HG03103 (cell line): ENCODE data around the gene FECH.
"Not testable (repeated sequence)": the region's sequence is repeated elsewhere in the genome, so short reads cannot be mapped to it uniquely, and the experiment has no call there.

ENCODE experiments used
- ATAC-seq: cut with Tn5 transposase; IDR thresholded peaks from one replicate; pipeline ENCODE4 v1.9.1; 2021; ENCODE audit warnings: low read depth; ENCODE audit not compliant: unreplicated experiment

FECH gene, protein sequence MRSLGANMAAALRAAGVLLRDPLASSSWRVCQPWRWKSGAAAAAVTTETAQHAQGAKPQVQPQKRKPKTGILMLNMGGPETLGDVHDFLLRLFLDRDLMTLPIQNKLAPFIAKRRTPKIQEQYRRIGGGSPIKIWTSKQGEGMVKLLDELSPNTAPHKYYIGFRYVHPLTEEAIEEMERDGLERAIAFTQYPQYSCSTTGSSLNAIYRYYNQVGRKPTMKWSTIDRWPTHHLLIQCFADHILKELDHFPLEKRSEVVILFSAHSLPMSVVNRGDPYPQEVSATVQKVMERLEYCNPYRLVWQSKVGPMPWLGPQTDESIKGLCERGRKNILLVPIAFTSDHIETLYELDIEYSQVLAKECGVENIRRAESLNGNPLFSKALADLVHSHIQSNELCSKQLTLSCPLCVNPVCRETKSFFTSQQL

DNA sequence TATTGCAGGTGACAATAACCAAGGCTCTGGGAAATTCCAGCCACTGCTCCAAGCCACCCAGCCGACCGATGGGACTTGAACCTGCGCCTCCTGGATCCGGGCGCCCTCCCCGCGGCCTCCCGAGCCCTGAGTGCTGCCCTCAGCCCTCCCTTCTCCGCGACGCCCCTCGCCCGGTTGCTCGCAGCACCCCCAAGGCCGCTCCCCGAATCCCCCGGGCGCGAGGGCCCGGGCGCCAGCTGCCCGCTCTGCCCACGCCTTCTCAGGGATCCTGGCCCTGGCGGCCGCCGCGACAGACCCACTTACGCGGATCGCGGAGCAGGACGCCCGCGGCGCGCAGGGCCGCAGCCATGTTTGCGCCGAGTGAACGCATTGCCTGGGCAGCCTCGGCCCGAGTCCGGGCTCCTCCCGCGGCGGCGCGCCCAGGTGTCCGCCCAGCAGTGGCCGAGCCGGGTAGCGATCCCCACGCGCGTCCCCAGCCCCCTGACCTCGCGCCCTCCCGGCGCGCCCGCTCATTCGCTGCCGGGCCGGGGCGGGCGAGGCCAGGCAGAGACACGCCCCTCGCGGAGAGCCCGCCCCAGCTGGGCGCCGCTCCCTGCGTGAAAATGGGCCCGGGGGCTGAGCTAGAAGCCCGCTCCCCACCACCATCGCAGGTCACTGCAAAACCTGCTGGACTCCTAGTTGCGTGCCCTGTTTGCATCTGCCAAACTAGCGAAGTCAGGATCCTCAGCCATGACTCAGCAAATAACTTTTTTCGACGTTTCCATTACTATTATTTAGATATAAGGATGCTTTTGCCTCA, at the start of gene FECH:
Gene FECH, minus strand, starts transcription at position 452 of the 799 bp plus-strand sequence. Its CDS starts 82 bp downstream, at position 370.
- peak; percentile 91 for ATAC-seq

DNA sequence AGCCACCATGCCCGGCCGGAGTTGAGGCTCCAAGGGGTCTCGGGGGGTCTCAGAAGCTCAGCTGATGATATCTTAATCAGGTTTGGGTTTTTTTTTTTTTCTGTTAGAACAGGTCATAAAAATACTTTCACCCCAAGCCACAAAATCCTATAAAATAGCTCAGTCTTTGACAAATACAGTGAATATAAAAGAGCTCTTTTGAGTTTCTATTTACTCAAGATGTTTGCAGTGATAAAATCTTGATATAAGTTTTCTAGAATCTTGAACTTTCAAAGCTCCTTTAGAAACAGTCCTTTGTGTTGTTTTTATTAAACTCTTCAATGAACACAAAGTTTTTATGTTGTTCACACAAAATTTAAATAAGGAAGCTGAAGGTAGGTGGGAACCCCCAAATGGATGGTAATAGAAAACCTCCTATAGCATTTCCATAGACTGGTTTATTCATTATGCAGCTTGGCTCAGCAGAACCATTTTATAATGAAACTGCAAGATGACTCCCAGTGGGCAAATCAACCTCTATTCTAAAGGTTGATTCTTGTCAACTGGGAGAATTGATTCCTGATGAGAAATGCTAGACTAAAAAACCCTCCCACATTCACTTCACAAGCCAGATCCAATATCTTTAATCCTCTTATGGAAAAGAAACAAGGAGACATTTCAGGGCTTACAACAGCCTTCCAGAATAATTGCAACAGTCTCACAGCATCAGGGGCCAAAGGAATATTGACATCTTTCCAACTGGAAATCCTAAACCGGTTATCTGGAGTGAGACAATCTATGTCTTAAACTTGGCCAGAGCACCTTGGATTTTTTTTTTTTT, 48.7 kb upstream of the FECH start:
- ATAC-seq: no peak

DNA sequence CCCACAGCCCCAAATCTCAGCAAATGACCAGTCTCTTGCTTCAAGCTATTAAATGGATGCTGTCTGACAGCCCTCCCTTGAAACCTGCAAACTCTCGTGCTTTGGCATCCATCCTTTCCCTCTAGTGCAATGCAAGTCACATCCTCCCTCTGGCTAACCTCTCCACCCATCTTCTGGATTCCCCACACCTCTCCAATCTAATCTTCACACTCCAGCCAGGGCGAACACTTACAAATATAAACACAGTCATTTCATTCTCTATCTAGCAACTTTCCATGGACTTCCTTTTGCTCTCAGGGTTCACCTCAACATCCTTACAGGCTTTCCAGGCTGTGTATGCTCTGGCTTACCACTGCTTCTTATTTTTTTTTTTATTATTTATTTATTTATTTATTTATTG, 45.2 kb upstream of the FECH start:
- ATAC-seq: no peak

DNA sequence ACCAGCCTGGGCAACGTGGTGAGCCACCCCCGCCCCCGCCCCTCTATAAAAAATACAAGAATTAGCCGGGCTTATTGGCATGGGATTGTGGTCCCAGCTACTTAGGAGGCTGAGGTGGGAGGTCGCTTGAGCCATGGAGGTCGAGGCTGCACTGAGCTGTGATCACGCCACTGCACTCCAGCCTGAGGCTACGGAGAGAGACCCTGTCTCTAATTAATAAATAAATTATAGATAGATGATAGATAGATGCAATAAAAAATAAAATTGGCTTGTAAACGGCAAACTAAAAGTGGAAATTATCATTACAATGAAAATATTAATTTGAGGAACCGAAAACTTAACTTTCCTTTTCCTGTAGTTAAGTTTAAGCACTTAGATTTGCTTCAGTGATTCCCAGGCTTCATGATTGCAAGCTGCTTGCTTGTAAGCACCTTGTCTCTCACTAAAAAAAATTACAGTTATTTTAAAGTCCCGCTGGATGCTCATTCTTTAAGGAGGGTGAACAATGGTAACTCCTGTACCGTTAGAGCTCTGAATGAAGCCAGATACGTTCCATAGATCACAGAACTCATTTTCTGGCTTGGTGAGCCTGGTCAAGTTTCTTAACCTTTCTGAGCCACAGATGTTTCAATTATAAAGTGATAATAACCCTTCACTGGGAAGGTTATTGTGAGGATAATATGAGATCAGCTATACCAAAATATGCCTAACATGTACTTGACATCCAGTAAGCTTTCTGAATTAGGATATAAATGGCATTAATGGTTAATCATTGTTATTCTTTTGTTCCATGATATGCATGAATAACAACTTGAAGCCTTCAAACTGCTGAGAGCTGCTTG, 44.5 kb upstream of the FECH start:
- no peak for ATAC-seq

DNA sequence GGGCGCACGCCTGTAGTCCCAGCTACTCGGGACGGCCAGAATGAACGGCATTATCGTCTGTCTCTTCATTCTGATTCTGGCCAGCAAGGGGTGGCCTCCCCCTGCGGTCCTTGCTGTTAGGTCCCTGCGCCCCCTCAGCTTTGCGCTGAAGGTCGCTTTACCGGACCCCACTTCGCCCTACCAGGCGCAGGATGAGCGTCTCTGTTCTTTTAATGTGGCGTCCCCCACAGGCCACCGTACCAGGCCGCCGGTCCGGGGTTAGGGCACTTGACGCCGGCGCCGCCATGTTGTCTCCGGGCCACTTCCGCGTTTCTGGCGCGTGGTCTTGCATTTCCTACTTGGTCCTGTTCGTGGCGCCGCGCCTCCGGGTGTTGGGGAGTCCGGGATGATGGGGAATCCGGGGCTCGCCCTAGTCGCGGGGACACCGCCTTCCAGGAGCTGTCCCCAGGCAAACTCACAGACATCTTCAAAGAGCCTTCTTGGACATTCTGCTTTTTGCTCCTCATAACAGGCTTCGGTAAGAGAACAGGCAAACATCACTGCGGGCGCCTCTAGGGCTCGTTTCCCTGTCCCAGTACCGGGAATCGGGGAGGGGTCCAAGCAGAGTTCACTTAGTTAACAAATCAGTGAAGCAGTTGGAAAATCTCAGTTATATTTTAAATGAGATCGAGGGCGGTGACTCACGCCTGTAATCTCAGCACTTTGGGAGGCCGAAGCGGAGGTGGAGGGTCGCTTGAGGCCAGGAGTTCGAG, 43.7 kb upstream of the FECH start:
- ATAC-seq: peak; percentile 87

DNA sequence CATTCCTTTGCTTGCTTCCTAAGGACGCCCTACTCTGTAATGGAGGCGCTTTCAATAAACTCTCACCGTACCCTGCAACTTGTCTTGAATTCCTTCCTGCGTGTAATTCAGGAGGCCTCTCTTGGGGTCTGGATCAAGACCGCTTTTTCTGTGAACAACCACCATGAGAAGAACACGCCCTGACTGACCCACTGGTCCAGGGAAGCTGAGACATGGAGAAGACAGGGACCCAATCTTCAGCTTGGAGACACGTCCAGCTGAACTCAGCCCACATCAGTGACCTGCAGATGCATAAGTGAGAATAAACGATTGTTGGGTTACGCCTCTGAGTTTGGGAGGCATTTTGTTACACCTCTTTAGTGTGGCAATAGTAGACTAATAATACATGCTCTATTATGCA, 42.9 kb upstream of the FECH start:
- ATAC-seq: no peak

DNA sequence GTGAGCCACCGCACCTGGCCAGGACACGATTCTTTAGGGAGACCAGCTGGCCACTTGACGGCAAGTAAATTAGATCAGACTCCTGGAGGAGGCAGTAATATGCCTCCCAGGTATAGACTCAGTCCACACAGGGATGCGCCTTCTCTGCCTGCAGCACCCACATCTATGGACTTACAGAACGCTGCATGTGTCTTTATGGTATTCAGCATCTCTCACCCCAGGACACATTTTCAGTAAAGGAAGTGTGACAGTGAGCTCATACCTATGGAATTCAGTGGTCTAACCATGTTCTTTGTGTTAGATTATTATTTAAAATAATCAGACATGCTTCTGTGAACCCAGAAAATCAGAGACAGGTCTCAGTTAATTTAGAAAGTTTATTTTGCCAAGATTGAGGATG, 41.0 kb upstream of the FECH start:
- no peak for ATAC-seq

DNA sequence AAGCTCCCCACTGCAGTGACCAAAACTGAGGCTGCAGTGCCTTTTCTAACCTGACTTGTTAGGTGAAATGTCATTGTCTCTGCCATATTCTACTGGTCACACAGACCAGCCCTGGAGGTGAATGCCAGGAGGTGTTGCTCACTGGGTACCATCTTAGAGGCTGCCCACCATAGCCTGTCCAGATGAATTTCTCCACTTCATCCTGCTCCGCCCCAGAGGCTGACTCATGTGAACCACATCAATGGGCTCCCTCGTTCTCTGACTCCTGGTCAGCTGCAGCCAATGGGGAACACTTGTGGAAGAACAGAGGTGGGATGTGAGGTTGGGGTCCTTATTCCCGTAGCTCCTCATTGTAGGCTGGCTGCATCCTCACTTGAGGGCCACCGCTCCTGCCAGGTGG, 38.5 kb upstream of the FECH start:
- ATAC-seq: no peak

DNA sequence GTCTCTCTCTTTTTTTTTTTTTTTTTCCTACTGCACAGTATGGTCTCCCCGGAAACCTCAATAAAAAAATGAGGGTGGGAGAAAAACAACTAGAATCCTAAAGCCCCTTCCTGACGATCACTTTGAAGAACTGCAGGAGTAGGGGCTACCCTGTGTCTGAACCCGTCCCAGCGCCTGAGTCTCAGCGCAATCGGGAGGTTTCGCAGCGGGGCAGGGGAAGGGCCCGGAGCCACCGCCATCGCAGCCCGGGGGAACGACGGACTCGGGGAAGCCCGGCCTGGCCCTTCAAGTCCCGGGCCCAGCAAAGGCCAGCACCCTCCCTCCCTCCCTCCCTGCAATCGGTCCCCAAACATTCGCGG, 34.7 kb upstream of the FECH start:
- ATAC-seq: peak; percentile 11

DNA sequence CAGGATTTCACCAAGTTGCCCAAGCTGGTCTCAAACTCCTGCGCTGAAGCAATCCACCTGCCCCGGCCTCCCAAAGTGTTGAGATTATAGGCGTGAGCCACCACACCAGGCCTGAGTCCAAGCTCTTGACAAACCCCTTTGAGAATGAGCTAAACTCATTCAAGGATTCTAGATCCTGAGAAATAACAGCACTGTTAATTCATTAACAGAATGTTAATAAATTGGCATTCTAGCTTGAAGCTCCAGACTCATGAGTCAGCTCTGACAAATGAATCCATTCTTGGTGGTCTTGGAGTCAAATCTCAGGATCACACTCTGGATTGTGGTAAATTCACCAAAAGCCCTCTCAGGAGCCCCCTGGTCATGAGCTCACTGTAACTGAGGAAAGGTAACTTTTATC, 33.4 kb upstream of the FECH start:
- no peak for ATAC-seq

DNA sequence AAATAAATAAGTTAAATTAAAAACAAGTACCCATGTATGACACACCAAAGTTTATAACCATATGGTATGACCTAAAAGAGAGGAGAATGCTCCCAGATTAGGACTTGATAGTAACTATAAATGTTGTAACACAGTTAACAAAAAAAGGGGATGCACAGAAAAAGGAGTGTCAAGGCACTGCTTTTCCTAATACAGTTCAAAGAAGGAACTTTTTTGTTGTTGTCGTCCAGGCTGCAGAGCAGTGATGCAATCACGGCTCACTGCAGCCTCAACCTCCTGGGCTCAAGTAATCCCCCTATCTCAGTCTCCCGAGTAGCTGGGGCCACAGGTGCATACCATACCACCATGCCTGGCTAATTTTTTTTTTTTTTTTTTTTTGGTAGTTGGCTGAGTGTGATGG, 32.4 kb upstream of the FECH start:
- no peak for ATAC-seq

DNA sequence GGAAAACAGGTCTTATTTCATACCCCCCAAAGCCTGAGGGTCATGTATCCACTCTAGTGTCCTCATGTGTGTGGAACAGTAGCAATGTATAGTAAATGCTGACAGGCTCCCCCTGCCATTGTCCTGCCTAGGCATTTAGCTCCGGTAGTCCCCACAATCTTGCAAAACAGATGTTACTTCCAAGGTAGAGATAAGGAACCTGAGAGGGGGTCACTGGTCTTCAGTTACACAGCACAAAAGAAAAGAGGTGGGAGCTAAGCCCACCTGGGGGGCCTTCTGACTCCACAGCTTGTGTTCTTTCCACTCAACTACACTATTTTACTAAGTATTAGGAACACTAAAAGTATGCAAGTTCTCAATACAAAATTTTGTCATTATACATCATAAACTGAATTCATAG, 17.4 kb upstream of the FECH start:
- no peak for ATAC-seq

DNA sequence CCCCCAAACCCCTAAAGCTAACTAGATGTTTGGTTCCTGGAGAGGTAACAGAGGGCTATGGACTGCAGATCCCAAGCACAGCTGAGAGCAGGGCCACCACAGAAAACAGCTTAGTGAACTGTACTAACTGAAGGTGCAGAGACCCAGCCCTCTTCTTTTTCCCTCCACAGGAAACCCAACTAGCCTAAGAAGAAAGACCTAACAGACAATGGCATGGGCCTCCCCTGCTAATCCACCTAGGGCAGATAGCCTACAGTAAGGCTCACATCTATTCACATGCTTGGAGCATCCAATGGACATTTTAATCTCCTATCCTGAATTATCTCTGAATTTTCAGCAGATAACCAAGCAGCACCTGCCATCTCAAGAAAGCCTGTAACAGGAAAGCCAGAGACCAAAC, 8.8 kb upstream of the FECH start:
- no peak for ATAC-seq

DNA sequence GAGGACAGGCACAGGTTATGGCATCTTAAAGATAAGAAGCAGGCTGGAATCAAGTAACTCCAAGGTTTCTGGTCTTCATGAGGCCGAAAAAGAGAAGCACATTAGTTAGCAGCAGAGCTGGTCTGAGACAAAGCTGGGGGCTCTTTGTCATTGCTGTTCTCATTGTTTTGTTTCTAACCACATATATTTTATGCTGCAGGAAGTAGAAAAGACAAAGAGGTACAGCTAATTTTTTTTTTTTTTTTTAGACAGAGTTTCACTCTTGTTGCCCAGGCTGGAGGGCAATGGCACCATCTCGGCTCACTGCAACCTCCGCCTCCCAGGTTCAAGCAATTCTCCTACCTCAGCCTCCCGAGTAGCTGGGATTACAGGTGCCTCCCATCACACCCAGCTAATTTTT, 6.2 kb upstream of the FECH start:
- ATAC-seq: not testable (repeated sequence)

DNA sequence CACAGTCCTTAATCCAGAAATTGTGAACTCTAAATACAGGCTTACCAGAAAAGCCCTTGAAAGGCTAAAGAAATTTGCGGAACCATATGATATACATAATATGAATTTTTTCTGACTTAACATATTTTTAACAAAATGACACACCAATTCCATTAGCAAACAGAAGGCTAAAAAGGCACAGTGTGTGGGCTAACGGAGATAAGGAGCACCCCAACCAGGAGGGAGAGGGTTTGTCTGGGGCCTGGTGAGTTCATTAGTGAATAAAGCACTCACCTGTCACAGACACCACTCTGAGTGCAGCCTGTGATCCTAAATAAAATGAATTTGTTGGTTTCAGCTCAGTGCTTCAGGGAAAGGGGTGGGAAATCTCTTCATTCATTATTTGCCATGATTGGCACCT, 2.7 kb upstream of the FECH start:
- no peak for ATAC-seq

DNA sequence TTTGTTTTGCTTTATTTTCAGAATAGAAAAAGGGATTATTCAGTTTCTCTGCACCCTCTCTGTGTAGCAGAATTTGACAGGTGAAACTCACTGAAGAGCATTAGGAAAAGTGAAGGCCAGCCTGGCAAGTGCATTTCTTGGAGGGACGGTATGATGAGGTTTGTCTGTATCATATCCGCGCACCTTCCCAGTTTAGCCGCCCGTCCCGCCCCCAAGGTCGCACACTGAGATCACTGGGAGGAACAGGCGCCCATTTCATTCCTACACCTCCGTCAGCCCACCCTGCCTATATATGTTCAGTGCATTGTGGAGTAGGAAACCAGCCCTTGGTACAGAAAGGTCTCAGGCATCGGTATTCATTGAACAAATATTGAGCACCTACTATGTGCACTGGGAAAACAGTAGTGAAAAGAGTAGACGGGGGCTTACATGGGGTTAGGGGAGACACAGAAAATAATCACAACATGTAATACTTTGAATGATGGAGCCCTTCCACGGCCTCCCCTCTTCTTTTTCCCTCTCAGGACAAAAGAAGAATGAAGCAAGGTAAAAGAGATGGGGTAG, 678 bp upstream of the FECH start:
- ATAC-seq: no peak

DNA sequence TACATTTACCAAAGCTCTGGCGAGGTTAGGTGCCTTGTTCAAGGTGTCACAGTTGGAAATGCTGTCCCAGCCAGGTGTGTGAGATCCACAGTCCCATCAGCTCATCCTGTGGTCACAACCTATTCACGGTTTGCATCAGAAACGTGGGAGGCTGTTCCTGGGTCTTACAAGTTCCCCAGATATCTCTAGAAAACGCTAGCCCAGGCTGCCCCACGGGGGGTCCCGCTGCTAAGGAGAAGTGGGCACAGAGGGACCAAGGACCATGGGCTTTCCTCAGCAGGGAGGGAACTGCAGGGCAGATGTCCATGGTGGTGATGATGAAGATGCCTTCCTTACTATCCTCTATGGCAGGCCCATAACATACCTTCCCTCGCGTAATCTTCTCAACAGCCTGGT, 649 bp downstream of the FECH start:
- ATAC-seq: peak; percentile 6

DNA sequence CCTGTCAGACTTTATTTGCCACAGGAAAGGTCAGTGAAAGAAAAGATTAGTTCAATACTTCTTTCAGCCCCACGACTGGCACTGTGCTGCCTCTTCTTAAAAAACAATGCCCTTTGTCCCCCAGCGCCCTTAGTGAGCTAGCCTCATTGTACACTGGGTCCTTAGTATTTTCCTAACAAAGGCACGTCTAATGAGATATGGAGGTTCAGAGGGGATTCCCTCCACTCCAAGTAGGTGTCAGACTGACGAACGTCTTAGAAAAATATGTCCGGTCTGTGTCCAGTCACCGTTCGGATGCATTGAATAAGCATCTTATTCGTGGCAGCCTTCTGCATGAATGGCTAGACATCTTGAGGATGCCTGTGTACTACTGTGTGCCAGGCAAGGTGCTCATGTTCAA, 1.1 kb downstream of the FECH start:
- no peak for ATAC-seq

DNA sequence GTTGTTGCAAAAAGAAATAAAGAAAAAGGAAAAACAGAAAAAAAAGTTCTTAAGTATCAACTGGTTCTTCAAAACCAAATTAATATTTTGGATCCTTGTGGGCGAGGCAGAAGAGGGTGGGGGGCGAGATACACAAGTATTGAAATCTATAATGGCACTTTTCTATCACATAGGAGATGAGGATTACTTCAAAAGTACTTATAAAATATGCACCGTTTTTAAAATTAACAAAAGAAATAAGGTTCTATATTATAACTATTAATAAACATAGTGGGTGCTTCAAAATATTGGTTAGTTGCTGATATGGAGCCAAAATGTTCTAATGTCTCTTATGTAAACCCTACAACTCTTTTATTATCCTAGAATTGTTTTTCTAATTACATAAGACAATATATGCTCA, 2.1 kb downstream of the FECH start:
- ATAC-seq: no peak
